Measurements from ENCODE around the gene LRRN2.
A peak's percentile ranks its signal among the peaks of the same experiment; 100 is the strongest.
"Not testable (repeated sequence)": the region's sequence is repeated elsewhere in the genome, so short reads cannot be mapped to it uniquely, and the experiment has no call there.

Gene LRRN2

GRCh38 chr1:204685236-204686006 lies at the start of gene LRRN2:
Gene LRRN2 (minus strand): TSS chr1:204685738. CDS start chr1:204619992, 65,746 bp downstream.
- no peak for FAIRE-seq

GRCh38 chr1:204735042-204735441 lies 49.5 kb upstream of the LRRN2 start:
- FAIRE-seq, result no peak

- FAIRE-seq, result no peak
These were observed 48.5 kb upstream of the LRRN2 start for GRCh38 chr1:204733869-204734596.

- FAIRE-seq, result no peak
These were observed 47.8 kb upstream of the LRRN2 start for GRCh38 chr1:204733289-204733688.

GRCh38 chr1:204731985-204732575 lies 46.5 kb upstream of the LRRN2 start:
- FAIRE-seq, result no peak

GRCh38 chr1:204731509-204731908 lies 46.0 kb upstream of the LRRN2 start:
- FAIRE-seq, result no peak

GRCh38 chr1:204730826-204731459 lies 45.4 kb upstream of the LRRN2 start:
- FAIRE-seq, result no peak

GRCh38 chr1:204729516-204729915 lies 44.0 kb upstream of the LRRN2 start:
- no peak for FAIRE-seq

- no peak for FAIRE-seq
These were observed 42.9 kb upstream of the LRRN2 start for GRCh38 chr1:204728456-204728855.

GRCh38 chr1:204728045-204728444 lies 42.5 kb upstream of the LRRN2 start:
- FAIRE-seq, result no peak

GRCh38 chr1:204727438-204727837 lies 41.9 kb upstream of the LRRN2 start:
- FAIRE-seq, result not testable (repeated sequence)

GRCh38 chr1:204726478-204726877 lies 40.9 kb upstream of the LRRN2 start:
- FAIRE-seq, result peak; percentile 71

- no peak for FAIRE-seq
These were observed 40.4 kb upstream of the LRRN2 start for GRCh38 chr1:204725821-204726448.

GRCh38 chr1:204723131-204723787 lies 37.7 kb upstream of the LRRN2 start:
- FAIRE-seq, result no peak

- no peak for FAIRE-seq
These were observed 36.0 kb upstream of the LRRN2 start for GRCh38 chr1:204721373-204722055.

- no peak for FAIRE-seq
These were observed 31.1 kb upstream of the LRRN2 start for GRCh38 chr1:204716660-204717059.

- no peak for FAIRE-seq
These were observed 29.4 kb upstream of the LRRN2 start for GRCh38 chr1:204714861-204715511.

GRCh38 chr1:204714194-204714860 lies 28.8 kb upstream of the LRRN2 start:
- no peak for FAIRE-seq

- no peak for FAIRE-seq
These were observed 28.0 kb upstream of the LRRN2 start for GRCh38 chr1:204713541-204713940.

GRCh38 chr1:204712708-204713430 lies 27.3 kb upstream of the LRRN2 start:
- FAIRE-seq, result no peak

Data from islet of Langerhans (tissue), 1 donor.